C4-2B (cell line): ENCODE data around the gene FAM228B.
A peak's percentile ranks its signal among the peaks of the same experiment; 100 is the strongest.
"Not testable (repeated sequence)": the region's sequence is repeated elsewhere in the genome, so short reads cannot be mapped to it uniquely, and the experiment has no call there.

Experiments used
- H3K27ac ChIP-seq: fragments of 450-650 bp; 2 replicates; pipeline ENCODE4 v1.5.1; 2017
- CTCF ChIP-seq: fragments of 450-650 bp; conservative IDR thresholded peaks from 2 replicates; pipeline ENCODE4 v1.5.1; 2017; ENCODE audit warnings: mild to moderate bottlenecking
- ZFX ChIP-seq: fragments of 450-650 bp; IDR thresholded peaks from 2 replicates; pipeline ENCODE4 v1.6.1; 2017

FAM228B gene

GRCh38 chr2:24121066-24121465 lies 2.2 kb upstream of the FAM228B start:
- H3K27ac ChIP-seq: no peak overlapping the region
- no peak for TF ChIP-seq CTCF
- TF ChIP-seq ZFX: no peak

- no peak overlapping the region for H3K27ac ChIP-seq
- TF ChIP-seq ZFX (no peak), CTCF (no peak)
Observed at GRCh38 chr2:24121469-24121868, 1.8 kb upstream of the FAM228B start.

- no peak for TF ChIP-seq ZFX
- TF ChIP-seq CTCF: no peak
- H3K27ac ChIP-seq: peak overlapping the region; percentile 81
Observed at GRCh38 chr2:24122366-24123194, 689 bp upstream of the FAM228B start.

GRCh38 chr2:24123922-24124580 lies 782 bp downstream of the FAM228B start:
- peak; percentile 57 for TF ChIP-seq ZFX
- TF ChIP-seq CTCF: no peak; the same call in 1 of the 2 replicates
- H3K27ac ChIP-seq: peak overlapping the region; percentile 81

GRCh38 chr2:24125956-24126355 lies 2.7 kb downstream of the FAM228B start:
- TF ChIP-seq CTCF: no peak
- TF ChIP-seq ZFX: no peak
- H3K27ac ChIP-seq: no peak overlapping the region

- TF ChIP-seq ZFX: no peak
- H3K27ac ChIP-seq: no peak overlapping the region
Observed at GRCh38 chr2:24132543-24132942, 9.3 kb downstream of the FAM228B start.

GRCh38 chr2:24140305-24140704 lies 17.0 kb downstream of the FAM228B start:
- not testable (repeated sequence) for H3K27ac ChIP-seq

GRCh38 chr2:24147364-24147763 lies 24.1 kb downstream of the FAM228B start:
- TF ChIP-seq CTCF (no peak), ZFX (no peak)
- H3K27ac ChIP-seq: no peak overlapping the region
